Keratinocyte (primary cell): Measurements from ENCODE around the gene RBMS3. TPM values are rescaled to one million over a fixed set of nuclear protein-coding genes. Genes with fewer than 3 reads are reported as not detected.

ENCODE experiments used
- DNase-seq: peaks from one replicate; pipeline ENCODE4 v3.0.0-alpha.2; 2011; ENCODE audit warnings: low read depth, missing footprints, low spot score
- FAIRE-seq: peaks from 2 replicates; lab custom pipeline; 2011; peaks lifted over from hg19 to GRCh38; lab: Jason Lieb, UNC
- H2AFZ ChIP-seq: 2 replicates; pipeline ENCODE4 v1.6.0; 2012; ENCODE audit warnings: low read length, control low read depth, inconsistent platforms; ENCODE audit not compliant: control insufficient read depth
- H3K27ac ChIP-seq: 2 replicates; pipeline ENCODE4 v1.5.1; 2011; ENCODE audit warnings: low read length; ENCODE audit not compliant: control insufficient read depth, insufficient read depth
- H3K27me3 ChIP-seq: 3 replicates; pipeline ENCODE4 v1.6.0; 2011; ENCODE audit warnings: low read length; ENCODE audit not compliant: control insufficient read depth, insufficient read depth; ENCODE audit errors: extremely low read depth
- H3K36me3 ChIP-seq, 2 experiments: 2 replicates in 1 of 2; 3 replicates in 1 of 2; pipeline ENCODE4 v1.5.1; 2011; ENCODE audit warnings: low read length in 2 of 2, mild to moderate bottlenecking in 1 of 2; ENCODE audit not compliant: control insufficient read depth in 2 of 2, insufficient read depth in 2 of 2; ENCODE audit errors: extremely low read depth in 1 of 2
- H3K4me1 ChIP-seq: 3 replicates; pipeline ENCODE4 v1.5.1; 2011; ENCODE audit warnings: low read length; ENCODE audit not compliant: control insufficient read depth, insufficient read depth; ENCODE audit errors: extremely low read depth
- H3K4me2 ChIP-seq: 3 replicates; pipeline ENCODE4 v1.6.0; 2011; ENCODE audit warnings: low read depth, low read length; ENCODE audit not compliant: control insufficient read depth, insufficient read depth; ENCODE audit errors: extremely low read depth
- H3K4me3 ChIP-seq, 3 experiments: fragments of 200-600 bp in 1 of 3; sonication (generic) in 1 of 3; 2 replicates in 2 of 3; 3 replicates in 1 of 3; pipeline ENCODE4 v1.5.1; 2011 to 2016; ENCODE audit warnings: low read length in 3 of 3, mild to moderate bottlenecking in 3 of 3, control low read depth in 2 of 3, inconsistent platforms in 1 of 3, low read depth in 1 of 3, mixed read lengths in 1 of 3, mixed run types in 1 of 3, moderate library complexity in 1 of 3; ENCODE audit not compliant: control insufficient read depth in 2 of 3, insufficient read depth in 2 of 3; ENCODE audit errors: extremely low read depth in 1 of 3
- H3K79me2 ChIP-seq: 2 replicates; pipeline ENCODE4 v1.6.0; 2012; ENCODE audit warnings: low read length; ENCODE audit not compliant: control insufficient read depth, insufficient read depth
- H3K9ac ChIP-seq: 3 replicates; pipeline ENCODE4 v1.6.0; 2011; ENCODE audit warnings: low read length; ENCODE audit not compliant: control insufficient read depth, insufficient read depth; ENCODE audit errors: extremely low read depth
- H3K9me1 ChIP-seq: 3 replicates; pipeline ENCODE4 v1.6.0; 2011; ENCODE audit warnings: low read length; ENCODE audit not compliant: control insufficient read depth, insufficient read depth; ENCODE audit errors: extremely low read depth
- H3K9me3 ChIP-seq: 2 replicates; pipeline ENCODE4 v1.5.1; 2012; ENCODE audit warnings: low read depth, low read length; ENCODE audit not compliant: control insufficient read depth
- H4K20me1 ChIP-seq: 3 replicates; pipeline ENCODE4 v1.6.0; 2011; ENCODE audit warnings: low read length; ENCODE audit not compliant: control insufficient read depth, insufficient read depth; ENCODE audit errors: extremely low read depth
- EZH2 ChIP-seq: IDR thresholded peaks from one replicate; pipeline ENCODE4 v1.6.1; 2012; ENCODE audit warnings: inconsistent platforms, mild to moderate bottlenecking, low read length, moderate library complexity
- dilution Hi-C: fragments of 300-500 bp; cut with MboI; formaldehyde crosslinking; loops from one replicate; pipeline ENCODE4 v1.7.0; 2020; ENCODE audit warnings: low sequenced_read_pairs; ENCODE audit not compliant: extremely low pct_ligation_motif_present
- polyA plus RNA-seq, 5 experiments: library from polyadenylated mRNA; depleted of rRNA in 3 of 5; stranded (reverse) in 3 of 5; stranded (forward) in 1 of 5; unstranded in 1 of 5; fragments of >200 nt; gene quantifications; 1 replicate in 1 of 5; 2 replicates in 3 of 5; 3 replicates in 1 of 5; pipeline versions ENCODE4 v1.2.1 to v1.2.3, GENCODE V29; 2011 to 2012; ENCODE audit warnings: missing spikeins in 2 of 5, low read depth in 1 of 5, low replicate concordance in 1 of 5
- TF ChIP-seq, protein P1 (sequence below), 3 experiments: IDR thresholded peaks in 1 of 3; conservative IDR thresholded peaks in 1 of 3; optimal IDR thresholded peaks in 1 of 3; 2 replicates in 2 of 3; 3 replicates in 1 of 3; pipeline versions ENCODE3 to v1.5.1; 2011; ENCODE audit warnings: low read length in 3 of 3, mild to moderate bottlenecking in 3 of 3, moderate library complexity in 2 of 3, control low read depth in 1 of 3, inconsistent platforms in 1 of 3; ENCODE audit not compliant: insufficient read depth in 2 of 3; ENCODE audit errors: extremely low read depth in 1 of 3

The RBMS3 gene
- polyA plus RNA-seq, 1 donor (not counting 4 experiments of a cell fraction or from before 2014, with no cell fraction given), result 2.3 TPM

- H2AFZ ChIP-seq, result peak overlapping the region; percentile 19
- peaks cover 2% of the 10 kb centered on the region for H3K9me1 ChIP-seq
- H3K9me3 ChIP-seq, result no peaks in the 10 kb centered on the region
- dilution Hi-C loops, result no loop called here
- DNase-seq, result no peak
- no peaks in the 10 kb centered on the region for H4K20me1 ChIP-seq
- H3K4me2 ChIP-seq, result no peak overlapping the region
- no peak overlapping the region for H3K9ac ChIP-seq
- no peaks in the 10 kb centered on the region for H3K36me3 ChIP-seq
- H3K27me3 ChIP-seq, result no peaks in the 10 kb centered on the region
- no peak overlapping the region for H3K4me3 ChIP-seq
- peaks cover 13% of the 10 kb centered on the region for H3K4me1 ChIP-seq
- no peak for FAIRE-seq
- H3K79me2 ChIP-seq, result no peaks in the 10 kb centered on the region
- H3K27ac ChIP-seq, result no peak overlapping the region
- no peak for TF ChIP-seq EZH2
- TF ChIP-seq, protein P1, sequence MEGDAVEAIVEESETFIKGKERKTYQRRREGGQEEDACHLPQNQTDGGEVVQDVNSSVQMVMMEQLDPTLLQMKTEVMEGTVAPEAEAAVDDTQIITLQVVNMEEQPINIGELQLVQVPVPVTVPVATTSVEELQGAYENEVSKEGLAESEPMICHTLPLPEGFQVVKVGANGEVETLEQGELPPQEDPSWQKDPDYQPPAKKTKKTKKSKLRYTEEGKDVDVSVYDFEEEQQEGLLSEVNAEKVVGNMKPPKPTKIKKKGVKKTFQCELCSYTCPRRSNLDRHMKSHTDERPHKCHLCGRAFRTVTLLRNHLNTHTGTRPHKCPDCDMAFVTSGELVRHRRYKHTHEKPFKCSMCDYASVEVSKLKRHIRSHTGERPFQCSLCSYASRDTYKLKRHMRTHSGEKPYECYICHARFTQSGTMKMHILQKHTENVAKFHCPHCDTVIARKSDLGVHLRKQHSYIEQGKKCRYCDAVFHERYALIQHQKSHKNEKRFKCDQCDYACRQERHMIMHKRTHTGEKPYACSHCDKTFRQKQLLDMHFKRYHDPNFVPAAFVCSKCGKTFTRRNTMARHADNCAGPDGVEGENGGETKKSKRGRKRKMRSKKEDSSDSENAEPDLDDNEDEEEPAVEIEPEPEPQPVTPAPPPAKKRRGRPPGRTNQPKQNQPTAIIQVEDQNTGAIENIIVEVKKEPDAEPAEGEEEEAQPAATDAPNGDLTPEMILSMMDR (optimal IDR thresholded peaks at IDR 0.05 in 1 of 3, IDR thresholded peaks at IDR 0.05 in 1 of 3, conservative IDR thresholded peaks at IDR 0.05 in 1 of 3; ENCODE audit: extremely low read depth in 1 of 3, insufficient read depth in 2 of 3, low read length in 3 of 3), result no peak
Observed at GRCh38 chr3:29513236-29513635, 232.4 kb downstream of the RBMS3 start.

DNA sequence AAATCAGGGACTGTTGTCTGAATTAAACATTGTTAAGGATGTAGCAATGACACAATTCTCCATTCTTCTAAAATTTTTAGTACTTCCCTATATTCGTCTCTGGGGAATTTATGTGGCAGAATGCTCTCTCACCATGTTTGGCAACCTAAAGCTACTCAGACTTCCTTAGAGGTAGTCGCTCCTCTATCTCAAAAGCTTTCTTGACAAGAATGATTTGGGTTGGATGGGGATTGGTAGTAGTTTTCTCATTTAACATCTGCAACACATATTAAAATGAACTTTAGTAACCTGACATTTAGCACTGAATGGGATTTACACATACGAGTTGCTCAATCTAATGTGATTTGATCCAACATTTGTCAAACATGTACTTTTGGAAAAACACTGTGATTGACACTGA, 233.3 kb downstream of the RBMS3 start:
- TF ChIP-seq, protein P1 (optimal IDR thresholded peaks at IDR 0.05 in 1 of 3, IDR thresholded peaks at IDR 0.05 in 1 of 3, conservative IDR thresholded peaks at IDR 0.05 in 1 of 3; ENCODE audit: extremely low read depth in 1 of 3, insufficient read depth in 2 of 3, low read length in 3 of 3), result no peak
- no peak for TF ChIP-seq EZH2
- H3K9ac ChIP-seq, result no peak overlapping the region
- no peaks in the 10 kb centered on the region for H3K9me3 ChIP-seq
- peaks cover 13% of the 10 kb centered on the region for H3K4me1 ChIP-seq
- H2AFZ ChIP-seq, result no peak overlapping the region
- no peaks in the 10 kb centered on the region for H3K27me3 ChIP-seq
- no peak overlapping the region for H3K4me2 ChIP-seq
- dilution Hi-C loops, result no loop called here
- no peaks in the 10 kb centered on the region for H3K36me3 ChIP-seq
- no peak overlapping the region for H3K27ac ChIP-seq
- no peaks in the 10 kb centered on the region for H4K20me1 ChIP-seq
- peaks cover 2% of the 10 kb centered on the region for H3K9me1 ChIP-seq
- no peak overlapping the region for H3K4me3 ChIP-seq
- no peaks in the 10 kb centered on the region for H3K79me2 ChIP-seq
- DNase-seq (no peak), FAIRE-seq (no peak)
